ENCODE data around the gene PEX12.
"Not testable (repeated sequence)": the region's sequence is repeated elsewhere in the genome, so short reads cannot be mapped to it uniquely, and the experiment has no call there.

The PEX12 gene

DNA sequence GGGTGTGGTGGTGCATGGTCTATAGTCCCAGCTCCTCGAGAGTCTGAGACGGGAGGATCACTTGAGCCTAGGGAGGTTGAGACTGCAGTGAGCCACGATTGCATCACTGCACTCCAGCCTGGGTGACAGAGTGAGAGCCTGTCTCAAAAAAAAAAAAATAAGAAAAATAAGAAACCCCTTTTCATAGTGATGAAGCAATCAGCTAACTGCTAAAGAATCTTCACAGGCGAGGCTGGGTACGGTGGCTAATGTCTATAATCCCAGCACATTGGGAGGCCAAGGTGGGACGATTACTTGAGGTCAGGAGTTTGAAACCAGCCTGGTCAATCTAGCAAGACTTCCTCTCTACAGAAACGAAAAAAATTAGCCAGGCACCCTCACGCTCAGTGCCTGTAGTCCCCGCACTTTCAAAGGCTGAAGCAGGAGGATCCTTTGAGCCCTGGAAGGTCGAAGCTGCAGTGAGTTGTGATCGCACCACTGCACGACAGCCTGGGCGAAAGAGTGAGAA, 41.7 kb downstream of the PEX12 start:
- DNase-seq (ENCODE audit: low spot score) = no peak

DNA sequence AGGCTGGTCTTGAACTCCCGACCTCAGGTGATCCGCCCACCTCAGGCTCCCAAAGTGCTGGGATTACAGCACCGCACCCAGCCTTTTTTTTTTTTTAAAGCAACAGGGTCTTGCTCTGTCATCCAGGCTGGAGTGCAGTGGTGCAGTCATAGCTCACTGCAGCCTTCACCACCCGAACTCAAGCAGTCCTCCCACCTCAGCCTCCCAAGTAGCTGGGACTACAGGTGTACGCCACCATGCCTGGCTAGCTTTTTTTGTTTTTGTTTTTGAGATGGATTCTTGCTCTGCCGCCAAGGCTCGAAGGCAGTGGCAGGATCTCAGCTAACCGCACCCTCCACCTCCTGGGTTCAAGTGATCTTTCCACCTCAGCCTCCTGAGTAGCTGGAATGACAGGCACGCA, 43.0 kb downstream of the PEX12 start:
- DNase-seq (ENCODE audit: low spot score) = not testable (repeated sequence)

DNA sequence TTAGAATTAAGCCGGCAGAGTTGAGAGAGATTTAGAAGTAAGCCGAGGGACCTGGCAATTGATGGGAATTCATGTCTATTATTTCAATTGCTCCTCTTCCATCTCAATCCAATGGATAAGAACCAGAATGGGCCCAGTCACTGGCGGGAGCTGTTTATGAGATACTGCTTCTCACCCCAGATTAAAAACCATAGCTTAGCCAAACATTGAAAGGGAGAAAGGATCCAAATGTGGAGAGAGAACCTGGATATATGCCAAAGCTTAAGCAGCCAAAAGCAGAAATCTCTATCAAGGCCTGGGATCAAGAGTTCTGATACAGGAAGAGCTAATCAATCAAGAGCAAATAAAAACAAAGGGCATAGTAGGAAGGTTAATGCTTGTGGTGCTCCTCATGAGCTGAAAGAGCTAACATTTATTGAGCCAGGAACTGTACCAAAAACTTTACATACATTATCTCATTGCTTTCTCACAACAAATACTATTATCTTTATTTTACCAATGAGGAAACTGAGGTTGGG, 43.7 kb downstream of the PEX12 start:
- no peak for DNase-seq (ENCODE audit: low spot score)

DNA sequence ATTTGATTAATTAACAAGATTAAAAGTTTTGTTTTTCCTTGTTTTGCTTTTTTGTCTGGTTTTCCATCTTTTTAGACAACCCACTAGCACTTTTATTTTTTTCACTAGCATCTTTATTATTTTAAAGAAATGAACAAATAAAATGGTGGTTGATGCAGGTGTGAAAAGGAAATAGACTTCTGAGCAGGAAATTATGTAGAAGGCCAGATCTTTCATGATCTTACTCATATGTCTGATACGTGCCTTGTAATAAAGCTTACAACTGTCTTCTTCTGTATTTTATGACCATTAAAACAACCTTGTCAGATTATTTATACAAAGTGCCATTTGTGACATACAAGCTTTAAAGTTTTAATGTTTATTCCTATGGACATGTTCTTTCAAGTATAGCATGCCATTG, 47.2 kb downstream of the PEX12 start:
- DNase-seq (ENCODE audit: low spot score) = no peak

DNA sequence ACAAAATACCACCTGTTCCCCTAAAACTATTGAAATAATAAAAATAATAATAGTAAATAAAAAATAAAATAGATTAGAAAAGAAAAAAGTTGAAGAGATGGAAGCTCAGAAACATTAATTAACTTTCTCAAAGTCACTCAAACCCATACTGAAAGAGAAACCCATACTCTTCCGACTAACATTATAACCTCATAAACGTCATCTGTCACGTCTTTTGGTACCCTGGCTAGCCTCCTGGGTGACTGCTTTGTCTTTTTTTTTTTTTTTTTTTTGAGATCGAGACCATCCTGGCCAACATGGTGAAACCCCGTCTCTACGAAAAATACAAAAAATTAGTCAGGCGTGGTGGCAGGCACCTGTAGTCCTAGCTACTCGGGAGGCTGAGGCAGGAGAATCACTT, 48.5 kb downstream of the PEX12 start:
- no peak for DNase-seq (ENCODE audit: low spot score)

DNA sequence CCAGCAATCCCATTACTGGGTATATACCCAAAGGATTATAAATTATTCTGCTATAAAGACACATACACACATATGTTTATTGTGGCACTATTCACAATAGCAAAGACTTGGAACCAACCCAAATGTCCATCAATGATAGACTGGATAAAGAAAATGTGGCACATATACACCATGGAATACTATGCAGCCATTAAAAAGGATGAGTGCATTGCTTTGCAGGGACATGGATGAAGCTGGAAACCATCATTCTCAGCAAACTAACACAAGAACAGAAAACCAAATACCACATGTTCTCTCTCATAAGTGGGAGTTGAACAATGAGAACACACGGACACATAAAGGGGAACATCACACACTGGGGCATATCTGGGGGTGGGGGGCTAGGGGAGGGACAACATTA, 49.0 kb downstream of the PEX12 start:
- DNase-seq (ENCODE audit: low spot score) = not testable (repeated sequence)
